T-helper 2 cell treated with Interferon-gamma antibody and Interleukin-4, amounts not matched to agents 100 ng/mL and 5 ng/mL, for 36 hours (primary cell): ENCODE results near the gene POLR2J3. TPM values are rescaled to one million over a fixed set of nuclear protein-coding genes. Genes with fewer than 3 reads are reported as not detected.
"Not testable (repeated sequence)": the region's sequence is repeated elsewhere in the genome, so short reads cannot be mapped to it uniquely, and the experiment has no call there.

ENCODE experiments used
- intact Hi-C: fragments of 100-400 bp; cut with micrococcal nuclease; formaldehyde crosslinking; loops from one replicate; pipeline ENCODE4 v1.15.1; 2023
- total RNA-seq: library from RNA; stranded (reverse); gene quantifications from 2 replicates; pipeline ENCODE4 v1.2.3, GENCODE V29; 2022

The POLR2J3 gene
- total RNA-seq, 1 donor from 2014 or later = 54.6 TPM

GRCh38 chr7:102520797-102521196 is 51.6 kb downstream of the POLR2J3 start:
- intact Hi-C loops = not testable (repeated sequence)

- intact Hi-C loops = not testable (repeated sequence)
These were observed 54.7 kb downstream of the POLR2J3 start, which contains the start of gene RASA4B for GRCh38 chr7:102517550-102518147. TSS of gene RASA4B (minus strand) at chr7:102517777. CDS start at chr7:102517710, 67 bp downstream.

Other genes with a start within 250 kb of the POLR2J3 start
- not detected in 2 replicates for gene SPDYE6, start 216.1 kb downstream of the POLR2J3 start, total RNA-seq
- 23.2 and 27.5 TPM in 2 replicates for gene PRKRIP1, start 176.2 kb downstream of the POLR2J3 start, total RNA-seq
- gene ORAI2, start 139.0 kb downstream of the POLR2J3 start, total RNA-seq = 61.1 and 66.0 TPM in 2 replicates
- 10.2 and 10.5 TPM in 2 replicates for gene ALKBH4, start 107.7 kb downstream of the POLR2J3 start, total RNA-seq
- 21.5 and 23.3 TPM in 2 replicates for gene LRWD1, start 107.6 kb downstream of the POLR2J3 start, total RNA-seq
- 51.7 and 53.4 TPM in 2 replicates for gene POLR2J, start 93.7 kb downstream of the POLR2J3 start, total RNA-seq
- gene RASA4B, start 54.8 kb downstream of the POLR2J3 start, total RNA-seq = 16.2 and 17.0 TPM in 2 replicates
- gene UPK3BL2, start 28.9 kb downstream of the POLR2J3 start, total RNA-seq = 20.6 and 25.0 TPM in 2 replicates
- gene SPDYE2, start 21.4 kb downstream of the POLR2J3 start, total RNA-seq = not detected in 2 replicates
- 39.4 and 40.5 TPM in 2 replicates for gene RASA4, start 44.2 kb upstream of the POLR2J3 start, total RNA-seq
- gene UPK3BL1, start 70.2 kb upstream of the POLR2J3 start, total RNA-seq = 16.6 and 25.2 TPM in 2 replicates
- gene SPDYE2B, start 77.7 kb upstream of the POLR2J3 start, total RNA-seq = not detected in 2 replicates
- 19.0 and 20.8 TPM in 2 replicates for gene POLR2J2, start 99.1 kb upstream of the POLR2J3 start, total RNA-seq
- gene FAM185A, start 176.4 kb upstream of the POLR2J3 start, total RNA-seq = 8.2 and 8.3 TPM in 2 replicates